ENCODE measurements around the gene OGDH. TPM values are rescaled to one million over a fixed set of nuclear protein-coding genes. Genes with fewer than 3 reads are reported as not detected.

The OGDH gene
- total and polyA plus RNA-seq, 4 donors = 10.8 to 71.2 (median 41.2) TPM

GRCh38 chr7:44621034-44621749 lies 14.8 kb downstream of the OGDH start (continued):
- TF ChIP-seq, protein P1, sequence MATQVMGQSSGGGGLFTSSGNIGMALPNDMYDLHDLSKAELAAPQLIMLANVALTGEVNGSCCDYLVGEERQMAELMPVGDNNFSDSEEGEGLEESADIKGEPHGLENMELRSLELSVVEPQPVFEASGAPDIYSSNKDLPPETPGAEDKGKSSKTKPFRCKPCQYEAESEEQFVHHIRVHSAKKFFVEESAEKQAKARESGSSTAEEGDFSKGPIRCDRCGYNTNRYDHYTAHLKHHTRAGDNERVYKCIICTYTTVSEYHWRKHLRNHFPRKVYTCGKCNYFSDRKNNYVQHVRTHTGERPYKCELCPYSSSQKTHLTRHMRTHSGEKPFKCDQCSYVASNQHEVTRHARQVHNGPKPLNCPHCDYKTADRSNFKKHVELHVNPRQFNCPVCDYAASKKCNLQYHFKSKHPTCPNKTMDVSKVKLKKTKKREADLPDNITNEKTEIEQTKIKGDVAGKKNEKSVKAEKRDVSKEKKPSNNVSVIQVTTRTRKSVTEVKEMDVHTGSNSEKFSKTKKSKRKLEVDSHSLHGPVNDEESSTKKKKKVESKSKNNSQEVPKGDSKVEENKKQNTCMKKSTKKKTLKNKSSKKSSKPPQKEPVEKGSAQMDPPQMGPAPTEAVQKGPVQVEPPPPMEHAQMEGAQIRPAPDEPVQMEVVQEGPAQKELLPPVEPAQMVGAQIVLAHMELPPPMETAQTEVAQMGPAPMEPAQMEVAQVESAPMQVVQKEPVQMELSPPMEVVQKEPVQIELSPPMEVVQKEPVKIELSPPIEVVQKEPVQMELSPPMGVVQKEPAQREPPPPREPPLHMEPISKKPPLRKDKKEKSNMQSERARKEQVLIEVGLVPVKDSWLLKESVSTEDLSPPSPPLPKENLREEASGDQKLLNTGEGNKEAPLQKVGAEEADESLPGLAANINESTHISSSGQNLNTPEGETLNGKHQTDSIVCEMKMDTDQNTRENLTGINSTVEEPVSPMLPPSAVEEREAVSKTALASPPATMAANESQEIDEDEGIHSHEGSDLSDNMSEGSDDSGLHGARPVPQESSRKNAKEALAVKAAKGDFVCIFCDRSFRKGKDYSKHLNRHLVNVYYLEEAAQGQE (IDR thresholded peaks at IDR 0.05) = no peak
- TF ChIP-seq GABPA (IDR thresholded peaks at IDR 0.05 in 1 of 2, conservative IDR thresholded peaks at IDR 0.05 in 1 of 2) (no peak), RXRA (IDR thresholded peaks at IDR 0.05) (no peak), TAF1 (conservative IDR thresholded peaks at IDR 0.05) (no peak), JUND (IDR thresholded peaks at IDR 0.05) (no peak), YY1 (IDR thresholded peaks at IDR 0.05) (no peak), FOXA1 (IDR thresholded peaks at IDR 0.05) (no peak)
- TF ChIP-seq, protein P2, sequence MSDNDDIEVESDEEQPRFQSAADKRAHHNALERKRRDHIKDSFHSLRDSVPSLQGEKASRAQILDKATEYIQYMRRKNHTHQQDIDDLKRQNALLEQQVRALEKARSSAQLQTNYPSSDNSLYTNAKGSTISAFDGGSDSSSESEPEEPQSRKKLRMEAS (IDR thresholded peaks at IDR 0.05) = no peak

DNA sequence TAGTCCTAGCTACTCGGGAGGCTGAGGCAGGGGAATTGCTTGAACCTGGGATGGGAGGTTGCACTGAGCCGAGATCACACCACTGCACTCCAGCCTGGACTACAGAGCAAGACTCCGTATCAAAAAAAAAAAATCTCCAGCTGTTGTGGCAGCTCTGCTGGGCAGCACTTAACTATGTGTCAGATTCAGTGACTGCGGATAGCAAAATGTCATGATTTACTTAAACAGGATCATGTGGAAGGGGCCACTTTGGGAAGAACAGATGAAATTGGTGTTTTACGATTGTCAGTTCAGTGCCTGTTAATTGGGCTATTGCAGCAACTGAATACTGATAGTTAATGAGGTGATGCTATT lies 15.3 kb downstream of the OGDH start:
- TF ChIP-seq FOXA2 (IDR thresholded peaks at IDR 0.05) (no peak), FOXA1 (IDR thresholded peaks at IDR 0.05) (no peak), NR2F2 (IDR thresholded peaks at IDR 0.05) (no peak), HNF4G (IDR thresholded peaks at IDR 0.05) (no peak), HNF4A (conservative IDR thresholded peaks at IDR 0.05) (no peak), EGR1 (IDR thresholded peaks at IDR 0.05; ENCODE audit: low read depth in 2 of 2) (no peak), GABPA (IDR thresholded peaks at IDR 0.05 in 1 of 2, conservative IDR thresholded peaks at IDR 0.05 in 1 of 2) (no peak), SP1 (IDR thresholded peaks at IDR 0.05) (no peak), JUND (IDR thresholded peaks at IDR 0.05) (no peak), RAD21 (IDR thresholded peaks at IDR 0.05) (no peak), YY1 (IDR thresholded peaks at IDR 0.05) (no peak)
- TF ChIP-seq, protein P3, sequence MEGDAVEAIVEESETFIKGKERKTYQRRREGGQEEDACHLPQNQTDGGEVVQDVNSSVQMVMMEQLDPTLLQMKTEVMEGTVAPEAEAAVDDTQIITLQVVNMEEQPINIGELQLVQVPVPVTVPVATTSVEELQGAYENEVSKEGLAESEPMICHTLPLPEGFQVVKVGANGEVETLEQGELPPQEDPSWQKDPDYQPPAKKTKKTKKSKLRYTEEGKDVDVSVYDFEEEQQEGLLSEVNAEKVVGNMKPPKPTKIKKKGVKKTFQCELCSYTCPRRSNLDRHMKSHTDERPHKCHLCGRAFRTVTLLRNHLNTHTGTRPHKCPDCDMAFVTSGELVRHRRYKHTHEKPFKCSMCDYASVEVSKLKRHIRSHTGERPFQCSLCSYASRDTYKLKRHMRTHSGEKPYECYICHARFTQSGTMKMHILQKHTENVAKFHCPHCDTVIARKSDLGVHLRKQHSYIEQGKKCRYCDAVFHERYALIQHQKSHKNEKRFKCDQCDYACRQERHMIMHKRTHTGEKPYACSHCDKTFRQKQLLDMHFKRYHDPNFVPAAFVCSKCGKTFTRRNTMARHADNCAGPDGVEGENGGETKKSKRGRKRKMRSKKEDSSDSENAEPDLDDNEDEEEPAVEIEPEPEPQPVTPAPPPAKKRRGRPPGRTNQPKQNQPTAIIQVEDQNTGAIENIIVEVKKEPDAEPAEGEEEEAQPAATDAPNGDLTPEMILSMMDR (IDR thresholded peaks at IDR 0.05; ENCODE audit: low read depth, low read length, missing input control) = no peak
- TF ChIP-seq, protein P4, sequence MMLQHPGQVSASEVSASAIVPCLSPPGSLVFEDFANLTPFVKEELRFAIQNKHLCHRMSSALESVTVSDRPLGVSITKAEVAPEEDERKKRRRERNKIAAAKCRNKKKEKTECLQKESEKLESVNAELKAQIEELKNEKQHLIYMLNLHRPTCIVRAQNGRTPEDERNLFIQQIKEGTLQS (IDR thresholded peaks at IDR 0.05) = no peak
- TF ChIP-seq, protein P1 (IDR thresholded peaks at IDR 0.05) = no peak
- TF ChIP-seq, protein P2 (IDR thresholded peaks at IDR 0.05) = no peak
- peak overlapping the region in 1 of 2 donors; percentile 52 for H3K27ac ChIP-seq (ENCODE audit: low read depth in 1 of 2, low read length in 2 of 2)
- no peaks in the 10 kb centered on the region for H3K27me3 ChIP-seq (ENCODE audit: control insufficient read depth in 4 of 4, insufficient read depth in 4 of 4, low read length in 3 of 4)
- 92% methylated on average over 5 of the region's 5 CpGs for WGBS
- H3K4me3 ChIP-seq (ENCODE audit: low read depth in 1 of 3, low read length in 3 of 3) = no peak overlapping the region
- DNase-seq (ENCODE audit: low spot score) = no peak
- peaks cover 6 to 12% (median 7%) of the 10 kb centered on the region in 4 donors for H3K36me3 ChIP-seq (ENCODE audit: control insufficient read depth in 4 of 4, insufficient read depth in 3 of 4, low read depth in 1 of 4, low read length in 3 of 4)
- no peaks in the 10 kb centered on the region for H3K9me3 ChIP-seq (ENCODE audit: control insufficient read depth in 4 of 4, low read length in 3 of 4)
- H3K9ac ChIP-seq (ENCODE audit: low read depth in 1 of 2, low read length in 2 of 2) = no peak overlapping the region
- peaks cover 2 to 19% (median 18%) of the 10 kb centered on the region in 4 donors for H3K4me1 ChIP-seq (ENCODE audit: control insufficient read depth in 4 of 4, insufficient read depth in 4 of 4, low read length in 3 of 4)
